ENCODE measurements around the gene PECR.

The PECR gene

DNA sequence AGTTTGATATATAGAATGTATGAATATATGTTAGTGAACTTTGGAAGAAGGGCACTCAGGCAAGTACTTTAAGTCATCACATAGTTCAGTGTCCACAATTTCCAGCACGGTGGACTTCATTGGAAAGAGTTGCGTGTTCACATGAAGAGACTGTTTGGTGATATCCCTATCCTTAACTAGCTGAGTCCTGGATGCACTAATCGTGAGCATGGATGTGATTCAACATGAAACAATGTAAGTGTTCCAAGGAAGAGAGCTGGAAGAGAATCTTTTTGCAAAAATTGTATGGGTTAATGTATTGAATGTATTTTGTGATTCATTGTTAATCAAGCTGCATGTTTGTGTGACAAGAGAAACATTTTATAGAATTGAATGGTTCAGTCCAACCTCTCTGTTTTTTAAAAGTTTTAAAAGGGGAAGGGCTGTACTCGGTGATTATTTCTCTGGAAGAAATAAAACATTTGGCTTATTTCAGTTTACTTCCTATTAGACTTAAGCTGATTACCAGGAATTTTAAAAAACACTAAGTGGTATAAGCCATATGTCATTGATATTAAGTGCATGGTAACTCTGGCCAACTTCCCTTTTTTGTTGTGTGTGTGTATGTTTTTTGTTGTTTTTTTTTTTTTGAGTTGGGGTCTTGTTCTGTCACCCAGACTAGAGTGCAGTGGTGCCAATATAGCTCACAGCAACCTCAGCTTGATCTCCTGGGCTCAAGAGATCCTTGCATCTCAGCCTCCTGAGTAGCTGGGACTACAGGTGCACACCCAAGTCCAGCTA lies 36.1 kb upstream of the PECR start:
- TF ChIP-seq, protein P1, sequence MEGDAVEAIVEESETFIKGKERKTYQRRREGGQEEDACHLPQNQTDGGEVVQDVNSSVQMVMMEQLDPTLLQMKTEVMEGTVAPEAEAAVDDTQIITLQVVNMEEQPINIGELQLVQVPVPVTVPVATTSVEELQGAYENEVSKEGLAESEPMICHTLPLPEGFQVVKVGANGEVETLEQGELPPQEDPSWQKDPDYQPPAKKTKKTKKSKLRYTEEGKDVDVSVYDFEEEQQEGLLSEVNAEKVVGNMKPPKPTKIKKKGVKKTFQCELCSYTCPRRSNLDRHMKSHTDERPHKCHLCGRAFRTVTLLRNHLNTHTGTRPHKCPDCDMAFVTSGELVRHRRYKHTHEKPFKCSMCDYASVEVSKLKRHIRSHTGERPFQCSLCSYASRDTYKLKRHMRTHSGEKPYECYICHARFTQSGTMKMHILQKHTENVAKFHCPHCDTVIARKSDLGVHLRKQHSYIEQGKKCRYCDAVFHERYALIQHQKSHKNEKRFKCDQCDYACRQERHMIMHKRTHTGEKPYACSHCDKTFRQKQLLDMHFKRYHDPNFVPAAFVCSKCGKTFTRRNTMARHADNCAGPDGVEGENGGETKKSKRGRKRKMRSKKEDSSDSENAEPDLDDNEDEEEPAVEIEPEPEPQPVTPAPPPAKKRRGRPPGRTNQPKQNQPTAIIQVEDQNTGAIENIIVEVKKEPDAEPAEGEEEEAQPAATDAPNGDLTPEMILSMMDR (IDR thresholded peaks at IDR 0.05; ENCODE audit: borderline replicate concordance, insufficient read depth, low read depth, low read length): no peak
- H3K4me3 ChIP-seq (ENCODE audit: low read depth, low read length): no peak overlapping the region

DNA sequence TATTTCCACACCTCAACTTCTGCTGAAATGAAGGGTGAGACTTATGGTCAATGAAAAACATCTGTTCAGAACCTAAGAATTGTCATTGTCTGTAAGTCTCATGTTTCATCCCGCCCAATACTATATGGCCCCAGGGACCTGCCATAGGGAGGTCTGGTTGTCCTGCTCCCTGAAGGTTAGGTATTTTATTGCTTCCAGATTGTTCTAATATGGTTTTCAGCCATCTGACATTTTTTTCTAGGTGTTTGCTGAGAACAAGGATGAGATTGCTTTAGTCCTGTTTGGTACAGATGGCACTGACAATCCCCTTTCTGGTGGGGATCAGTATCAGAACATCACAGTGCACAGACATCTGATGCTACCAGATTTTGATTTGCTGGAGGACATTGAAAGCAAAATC lies 34.8 kb upstream of the PECR start:
- TF ChIP-seq, protein P1 (IDR thresholded peaks at IDR 0.05; ENCODE audit: borderline replicate concordance, insufficient read depth, low read depth, low read length): no peak
- no peak overlapping the region for H3K4me3 ChIP-seq (ENCODE audit: low read depth, low read length)

DNA sequence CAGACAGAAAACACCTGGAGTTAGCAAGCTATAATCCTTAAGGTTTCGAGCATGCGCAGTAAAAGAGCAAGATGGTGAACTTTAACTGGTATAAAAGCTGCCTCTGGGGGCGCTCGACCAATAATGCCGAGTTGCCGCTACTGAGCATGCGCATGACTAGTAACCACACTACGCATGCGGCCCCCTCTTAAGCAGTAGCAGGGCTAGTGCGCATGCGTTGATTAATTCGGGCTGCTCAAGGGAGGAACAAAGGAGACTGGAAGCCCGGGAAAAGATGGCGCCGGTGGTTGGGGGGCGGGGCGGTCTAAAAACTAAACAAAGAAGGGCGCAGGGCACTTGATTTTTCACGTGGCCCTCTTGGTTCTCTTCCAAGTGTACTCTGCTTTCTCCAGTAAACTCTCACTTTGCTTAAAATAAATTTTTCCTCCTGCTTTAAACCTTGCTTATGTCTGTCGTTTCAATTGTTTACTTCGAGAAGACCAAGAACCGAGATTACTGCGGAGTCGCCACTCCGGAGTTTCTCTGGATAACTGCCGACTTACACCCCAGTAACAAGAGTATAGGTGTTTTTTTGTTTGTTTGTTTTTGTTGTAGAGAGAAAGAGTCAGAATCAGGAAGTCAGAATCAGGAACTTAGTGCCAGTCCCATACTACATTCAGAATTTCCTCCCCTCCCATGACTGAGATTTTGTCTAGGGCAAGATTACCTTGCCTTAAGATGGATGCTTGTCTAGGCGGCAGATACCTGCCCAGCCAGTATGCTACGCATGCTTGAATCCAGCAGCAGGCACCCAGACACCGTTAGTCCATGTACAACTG lies 33.3 kb upstream of the PECR start:
- H3K4me3 ChIP-seq (ENCODE audit: low read depth, low read length): no peak overlapping the region
- TF ChIP-seq, protein P1 (IDR thresholded peaks at IDR 0.05; ENCODE audit: borderline replicate concordance, insufficient read depth, low read depth, low read length): peak; percentile 87

DNA sequence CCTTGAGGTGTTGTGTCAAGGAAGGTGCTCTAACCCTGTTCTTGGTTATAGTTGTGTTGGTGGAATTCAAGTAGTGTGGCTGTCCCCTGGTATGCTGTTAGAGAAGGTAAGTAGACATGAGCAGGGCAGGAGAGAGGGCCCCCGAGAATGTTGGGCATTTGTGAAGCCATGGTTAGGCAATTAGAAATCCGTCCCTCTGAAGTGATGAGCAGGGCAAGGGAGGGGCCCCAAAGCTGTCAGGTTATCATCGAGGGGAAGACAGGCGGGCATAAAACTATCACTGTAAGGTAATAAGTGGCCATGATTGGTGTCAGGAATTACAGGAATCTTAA lies 32.7 kb upstream of the PECR start:
- TF ChIP-seq, protein P1 (IDR thresholded peaks at IDR 0.05; ENCODE audit: borderline replicate concordance, insufficient read depth, low read depth, low read length): no peak
- no peak overlapping the region for H3K4me3 ChIP-seq (ENCODE audit: low read depth, low read length)

DNA sequence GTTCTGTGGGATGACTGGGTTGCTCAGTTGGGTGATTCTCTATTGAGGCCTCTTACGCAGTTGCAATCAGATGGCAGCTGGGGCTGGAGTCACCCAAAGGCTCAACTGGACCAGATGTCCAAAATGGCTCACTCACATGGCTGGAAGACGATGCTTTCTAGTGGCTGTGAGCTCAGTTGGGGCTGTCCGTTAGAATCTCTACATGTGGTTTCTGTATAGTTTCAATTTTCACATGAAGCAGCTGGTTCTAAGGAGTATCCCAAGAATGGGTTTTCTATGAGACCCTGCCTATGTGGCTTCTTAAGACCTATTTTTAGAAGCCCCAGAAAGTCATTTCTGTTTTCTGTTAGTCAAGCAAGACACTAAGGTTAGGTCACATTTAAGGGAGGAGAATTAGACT lies 32.0 kb upstream of the PECR start:
- H3K4me3 ChIP-seq (ENCODE audit: low read depth, low read length): no peak overlapping the region
- TF ChIP-seq, protein P1 (IDR thresholded peaks at IDR 0.05; ENCODE audit: borderline replicate concordance, insufficient read depth, low read depth, low read length): no peak

DNA sequence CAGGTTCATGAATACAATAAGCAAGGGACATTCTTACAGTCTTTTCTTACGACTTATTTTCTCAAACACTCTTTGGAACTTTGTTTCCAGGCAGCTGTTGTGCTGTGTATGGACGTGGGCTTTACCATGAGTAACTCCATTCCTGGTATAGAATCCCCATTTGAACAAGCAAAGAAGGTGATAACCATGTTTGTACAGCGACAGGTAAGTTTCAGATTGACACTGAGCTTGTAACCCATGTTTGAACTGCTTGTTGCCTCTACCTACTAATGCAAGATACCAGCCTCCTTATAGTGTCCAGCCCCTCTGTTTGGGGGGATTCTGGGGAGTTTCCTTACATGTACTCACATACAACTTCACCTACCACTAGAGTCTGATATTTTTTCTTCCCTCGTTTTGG lies 31.3 kb upstream of the PECR start:
- no peak overlapping the region for H3K4me3 ChIP-seq (ENCODE audit: low read depth, low read length)
- TF ChIP-seq, protein P1 (IDR thresholded peaks at IDR 0.05; ENCODE audit: borderline replicate concordance, insufficient read depth, low read depth, low read length): no peak

DNA sequence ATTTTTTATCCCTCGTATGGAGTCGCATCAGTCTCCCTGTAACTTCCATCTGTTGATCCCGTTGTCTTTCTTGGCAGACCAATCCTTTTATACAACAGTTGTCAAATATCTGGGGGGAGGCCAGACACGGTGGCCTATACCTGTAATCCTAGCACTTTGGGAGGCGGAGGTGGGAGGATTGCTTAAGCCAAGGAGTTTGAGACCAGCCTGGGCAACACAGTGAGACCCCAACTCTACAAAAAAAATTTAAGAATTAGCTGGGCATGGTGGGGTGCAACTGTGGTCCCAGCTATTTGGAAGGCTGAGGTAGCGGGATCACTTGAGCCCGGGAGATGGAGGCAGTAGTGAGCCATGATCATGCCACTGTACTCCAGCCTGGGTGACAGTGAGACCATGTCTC lies 29.5 kb upstream of the PECR start:
- TF ChIP-seq, protein P1 (IDR thresholded peaks at IDR 0.05; ENCODE audit: borderline replicate concordance, insufficient read depth, low read depth, low read length): no peak
- H3K4me3 ChIP-seq (ENCODE audit: low read depth, low read length): no peak overlapping the region
